Body of pancreas (tissue), 4 donors: ENCODE data around the gene IL1RAPL2.

Source experiments
- CTCF ChIP-seq, 7 experiments: fragments of 450-650 bp in 4 of 7; fragments of 200-600 bp in 3 of 7; sonication (generic) in 3 of 7; IDR thresholded peaks; one replicate each; pipeline ENCODE4 v1.5.1; 2016 to 2019; ENCODE audit warnings: antibody characterized with exemption in 7 of 7
- POLR2A ChIP-seq, 3 donors: fragments of 450-650 bp; IDR thresholded peaks; one replicate each; pipeline ENCODE4 v1.6.1; 2016; ENCODE audit warnings: antibody characterized with exemption in 3 of 3, mild to moderate bottlenecking in 2 of 3

GRCh38 chrX:105502336-105502735 is 936.3 kb downstream of the IL1RAPL2 start:
- TF ChIP-seq CTCF (IDR thresholded peaks at IDR 0.05) (no peak), POLR2A (IDR thresholded peaks at IDR 0.05) (no peak)
